GM12873 (cell line): ENCODE measurements around the gene FAM193B.

ENCODE experiments used
- CTCF ChIP-seq: IDR thresholded peaks from 2 replicates; pipeline ENCODE4 v1.5.1; 2012; ENCODE audit warnings: low read depth, mild to moderate bottlenecking, moderate library complexity, low read length, control low read depth; ENCODE audit not compliant: insufficient read depth; ENCODE audit errors: missing control alignments

FAM193B gene

GRCh38 chr5:177510567-177511053 lies 43.8 kb downstream of the FAM193B start:
- TF ChIP-seq CTCF, result no peak

- peak; percentile 30 for TF ChIP-seq CTCF
These were observed 44.3 kb downstream of the FAM193B start for GRCh38 chr5:177509991-177510566.

GRCh38 chr5:177509381-177509951 lies 44.9 kb downstream of the FAM193B start, which contains the start of gene DOK3:
Gene DOK3 (minus strand): TSS chr5:177509826. CDS start chr5:177509540, 286 bp downstream.
- TF ChIP-seq CTCF, result no peak

- no peak for TF ChIP-seq CTCF
These were observed 45.5 kb downstream of the FAM193B start for GRCh38 chr5:177508837-177509236.

- no peak for TF ChIP-seq CTCF
These were observed 46.1 kb downstream of the FAM193B start for GRCh38 chr5:177508221-177508611.

- TF ChIP-seq CTCF, result peak; percentile 14
These were observed 46.7 kb downstream of the FAM193B start for GRCh38 chr5:177507596-177508220.

GRCh38 chr5:177507165-177507564 lies 47.2 kb downstream of the FAM193B start:
- peak; percentile 51 for TF ChIP-seq CTCF
